Activated CD4-positive, alpha-beta T cell treated with anti-CD3 and anti-CD28 coated beads, Interleukin-2, amount 10 ng/mL, durations not matched to agents 24 days and 14 days (primary cell): ENCODE results near the gene TM2D1. TPM values are rescaled to one million over a fixed set of nuclear protein-coding genes. Genes with fewer than 3 reads are reported as not detected.

ENCODE experiments used
- DNase-seq: peaks from one replicate; pipeline ENCODE4 v3.0.0; 2022
- H3K27ac Mint-ChIP-seq: one replicate; pipeline ENCODE4 v1.8.0; 2022; ENCODE audit warnings: mild to moderate bottlenecking, mixed read lengths
- H3K27me3 Mint-ChIP-seq: one replicate; pipeline ENCODE4 v1.8.0; 2022; ENCODE audit warnings: mixed read lengths
- H3K36me3 Mint-ChIP-seq: one replicate; pipeline ENCODE4 v1.8.0; 2022; ENCODE audit warnings: low read depth, mild to moderate bottlenecking, mixed read lengths
- H3K4me1 Mint-ChIP-seq: one replicate; pipeline ENCODE4 v1.8.0; 2021; ENCODE audit warnings: mixed read lengths
- H3K4me3 Mint-ChIP-seq: one replicate; pipeline ENCODE4 v1.8.0; 2022; ENCODE audit warnings: mild to moderate bottlenecking, moderate library complexity, mixed read lengths
- H3K9me3 Mint-ChIP-seq: one replicate; pipeline ENCODE4 v1.8.0; 2021; ENCODE audit warnings: mixed read lengths
- intact Hi-C: fragments of 100-400 bp; cut with micrococcal nuclease; formaldehyde crosslinking; loops from one replicate; pipeline ENCODE4 v1.15.1; 2023
- total RNA-seq: library from RNA; stranded (reverse); gene quantifications from 2 replicates; pipeline ENCODE4 v1.2.3, GENCODE V29; 2022

Gene TM2D1
- total RNA-seq: 29.8 and 32.9 TPM in 2 replicates

GRCh38 chr1:61724813-61725694 is at the start of gene TM2D1:
Gene TM2D1, minus strand, starts transcription at chr1:61725141. Its CDS starts 21 bp downstream, at chr1:61725120.
- DNase-seq: peak; percentile 97
- Mint-ChIP-seq H3K27me3 (no peaks in the 10 kb centered on the region), H3K27ac (peak within 1 kb of the TSS; percentile 98), H3K4me1 (peaks cover 11% of the 10 kb centered on the region), H3K4me3 (peak within 1 kb of the TSS; percentile 95), H3K36me3 (peaks cover 13% of the 10 kb centered on the region), H3K9me3 (no peaks in the 10 kb centered on the region)
- intact Hi-C loops: loop anchor here (1.0 to 10.0 kb wide), 6 partner anchors 17 to 712 kb away; partner anchors contain the start of genes PATJ and USP1

GRCh38 chr1:61770131-61770530 is 45.2 kb upstream of the TM2D1 start:
- no peaks in the 10 kb centered on the region for H3K27me3 Mint-ChIP-seq
- H3K36me3 Mint-ChIP-seq: peaks cover 4% of the 10 kb centered on the region
- intact Hi-C loops: no loop called here
- peaks cover 2% of the 10 kb centered on the region for H3K4me1 Mint-ChIP-seq
- no peak overlapping the region for H3K4me3 Mint-ChIP-seq
- no peaks in the 10 kb centered on the region for H3K9me3 Mint-ChIP-seq
- no peak overlapping the region for H3K27ac Mint-ChIP-seq
- DNase-seq: no peak

DNA sequence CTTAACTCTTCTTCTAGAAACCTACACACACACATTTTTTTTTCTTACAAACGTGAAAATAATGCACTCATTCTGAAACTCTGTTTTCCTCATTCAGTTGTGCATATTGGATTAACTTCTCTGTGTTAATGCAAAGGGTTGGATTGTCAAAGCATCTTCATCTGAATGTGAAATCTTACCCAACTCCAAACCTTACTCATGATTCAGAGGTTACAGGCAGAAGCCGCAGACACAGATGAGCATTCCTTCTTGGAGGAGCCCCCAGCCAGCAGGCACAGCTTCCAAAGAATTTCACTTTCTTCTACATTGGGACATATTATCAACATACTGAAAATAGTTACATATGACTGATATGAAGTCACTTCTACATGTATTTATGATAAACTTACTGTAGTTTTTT is 33.0 kb upstream of the TM2D1 start:
- DNase-seq: no peak
- intact Hi-C loops: no loop called here
- Mint-ChIP-seq H3K36me3 (no peaks in the 10 kb centered on the region), H3K4me1 (peaks cover 4% of the 10 kb centered on the region), H3K9me3 (no peaks in the 10 kb centered on the region), H3K4me3 (no peak overlapping the region), H3K27ac (no peak overlapping the region), H3K27me3 (no peaks in the 10 kb centered on the region)

DNA sequence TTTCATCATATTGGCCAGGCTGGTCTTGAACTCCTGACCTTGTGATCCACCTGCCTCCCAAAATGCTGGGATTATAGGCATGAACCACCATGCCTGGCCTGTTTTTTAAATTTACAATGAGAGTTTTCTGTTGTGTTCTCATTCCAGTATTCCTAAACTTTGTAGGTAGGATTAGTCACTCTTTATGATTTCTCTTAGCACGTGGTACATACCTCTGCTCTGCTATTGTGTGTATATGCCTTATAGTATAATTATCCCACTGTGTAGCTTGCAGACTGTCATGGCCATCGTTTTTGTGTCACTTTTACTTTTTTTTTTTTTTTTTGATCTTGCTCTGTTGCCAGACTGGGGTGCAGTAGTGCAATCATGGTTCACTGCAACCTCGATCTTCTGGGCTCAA is 31.8 kb upstream of the TM2D1 start:
- H3K9me3 Mint-ChIP-seq: no peaks in the 10 kb centered on the region
- no peaks in the 10 kb centered on the region for H3K36me3 Mint-ChIP-seq
- H3K4me3 Mint-ChIP-seq: no peak overlapping the region
- H3K4me1 Mint-ChIP-seq: peaks cover 4% of the 10 kb centered on the region
- H3K27ac Mint-ChIP-seq: no peak overlapping the region
- intact Hi-C loops: no loop called here
- H3K27me3 Mint-ChIP-seq: no peaks in the 10 kb centered on the region
- DNase-seq: no peak

DNA sequence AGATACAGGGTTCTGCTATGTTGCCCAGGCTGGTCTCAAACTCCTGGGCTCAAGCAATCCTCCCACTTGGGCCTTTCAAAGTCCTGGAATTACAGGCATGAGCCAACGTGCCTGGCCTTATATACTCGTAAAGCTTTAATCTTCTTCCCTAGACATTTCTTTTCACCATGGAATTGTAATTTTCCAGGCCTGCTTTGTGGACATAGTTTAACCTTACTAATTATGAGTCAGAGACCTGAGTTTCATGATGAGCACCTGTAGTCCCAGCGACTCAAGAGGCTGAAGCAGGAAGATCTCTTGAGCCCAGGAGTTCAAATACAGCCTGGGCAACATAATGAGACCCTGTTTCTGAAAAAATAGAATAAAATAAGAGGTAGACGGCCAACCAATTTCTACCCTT is 29.6 kb upstream of the TM2D1 start:
- no peak overlapping the region for H3K27ac Mint-ChIP-seq
- intact Hi-C loops: no loop called here
- H3K4me3 Mint-ChIP-seq: no peak overlapping the region
- H3K27me3 Mint-ChIP-seq: no peaks in the 10 kb centered on the region
- DNase-seq: no peak
- H3K4me1 Mint-ChIP-seq: peaks cover 4% of the 10 kb centered on the region
- no peaks in the 10 kb centered on the region for H3K36me3 Mint-ChIP-seq
- no peaks in the 10 kb centered on the region for H3K9me3 Mint-ChIP-seq

DNA sequence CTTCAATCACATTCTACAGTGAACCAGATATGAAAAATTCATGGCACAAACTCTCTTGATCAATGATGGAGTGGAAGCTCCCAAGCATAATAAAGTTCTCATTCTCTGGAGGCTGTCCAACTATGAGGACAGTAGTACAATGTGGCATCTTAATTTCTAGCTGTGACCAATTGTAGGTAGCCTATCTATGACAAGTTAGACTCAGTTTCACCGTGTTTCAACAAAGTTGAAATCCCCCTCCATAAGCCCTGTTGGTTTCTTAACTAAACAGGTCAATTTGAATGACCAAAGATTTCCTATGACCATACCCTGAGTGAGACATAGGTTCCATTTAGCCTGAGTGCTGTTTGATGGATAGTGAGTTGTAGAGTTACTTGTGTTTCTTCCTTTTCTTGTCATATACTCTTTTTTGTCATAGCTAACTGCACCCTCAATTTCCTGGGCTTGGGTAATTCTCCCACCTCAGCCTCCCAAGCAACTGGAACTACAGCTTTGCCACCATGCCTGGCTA is 29.1 kb upstream of the TM2D1 start:
- Mint-ChIP-seq H3K4me1 (peaks cover 4% of the 10 kb centered on the region), H3K27ac (no peak overlapping the region), H3K4me3 (no peak overlapping the region), H3K27me3 (no peaks in the 10 kb centered on the region), H3K36me3 (no peaks in the 10 kb centered on the region), H3K9me3 (no peaks in the 10 kb centered on the region)
- intact Hi-C loops: no loop called here
- no peak for DNase-seq

DNA sequence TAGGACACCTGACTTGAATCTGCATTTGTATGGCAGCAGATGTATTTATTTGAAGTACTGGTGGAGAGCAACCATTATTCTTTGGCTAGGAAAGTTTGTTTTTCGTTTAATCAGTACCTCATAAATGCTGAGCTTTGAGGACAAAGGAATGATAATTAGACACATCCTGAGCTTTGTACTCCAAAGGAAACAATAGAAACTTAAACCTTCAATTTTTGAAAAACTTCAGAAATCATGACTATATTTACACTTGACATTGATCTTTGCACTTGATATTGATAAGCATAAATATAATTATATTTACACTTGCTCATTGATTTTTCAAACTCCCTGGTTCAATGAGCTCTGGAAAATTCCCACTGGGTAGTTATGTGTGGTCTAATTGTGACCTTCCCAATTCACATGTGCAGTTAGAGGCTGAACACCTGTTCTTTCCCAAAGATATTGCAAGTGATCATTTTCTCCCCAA is 28.0 kb upstream of the TM2D1 start:
- no peak for DNase-seq
- Mint-ChIP-seq H3K4me1 (peaks cover 4% of the 10 kb centered on the region), H3K36me3 (no peaks in the 10 kb centered on the region), H3K27me3 (no peaks in the 10 kb centered on the region), H3K4me3 (no peak overlapping the region), H3K27ac (no peak overlapping the region), H3K9me3 (no peaks in the 10 kb centered on the region)
- intact Hi-C loops: no loop called here

DNA sequence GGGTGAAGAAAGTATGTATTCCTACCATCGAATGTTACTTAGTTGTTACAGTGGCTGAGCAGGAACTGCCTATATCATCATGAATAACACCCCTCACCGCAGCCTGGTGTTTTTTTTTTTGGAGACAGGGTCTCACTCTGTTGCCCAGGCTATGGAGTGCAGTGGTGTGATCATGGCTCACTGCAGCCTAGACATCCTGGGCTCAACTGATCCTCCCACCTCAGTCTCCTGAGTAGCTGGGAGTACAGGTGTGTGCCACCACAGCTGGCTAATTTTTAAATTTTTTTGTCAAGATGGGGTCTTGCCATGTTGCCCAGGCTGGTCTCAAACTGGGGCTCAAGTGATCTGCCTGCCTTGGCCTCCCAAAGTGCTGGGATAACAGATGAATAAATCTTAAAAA is 24.6 kb upstream of the TM2D1 start:
- Mint-ChIP-seq H3K9me3 (no peaks in the 10 kb centered on the region), H3K4me3 (no peak overlapping the region)

GRCh38 chr1:61748566-61748965 is 23.6 kb upstream of the TM2D1 start:
- Mint-ChIP-seq H3K9me3 (no peaks in the 10 kb centered on the region), H3K36me3 (no peaks in the 10 kb centered on the region), H3K4me1 (peaks cover 5% of the 10 kb centered on the region), H3K27me3 (no peaks in the 10 kb centered on the region), H3K4me3 (no peak overlapping the region), H3K27ac (no peak overlapping the region)
- DNase-seq: no peak
- intact Hi-C loops: no loop called here

More for the DNA sequence above, 24.6 kb upstream of the TM2D1 start:
- no peak overlapping the region for H3K27ac Mint-ChIP-seq
- no peaks in the 10 kb centered on the region for H3K36me3 Mint-ChIP-seq
- no peaks in the 10 kb centered on the region for H3K27me3 Mint-ChIP-seq
- intact Hi-C loops: no loop called here
- no peak for DNase-seq
- peaks cover 3% of the 10 kb centered on the region for H3K4me1 Mint-ChIP-seq

DNA sequence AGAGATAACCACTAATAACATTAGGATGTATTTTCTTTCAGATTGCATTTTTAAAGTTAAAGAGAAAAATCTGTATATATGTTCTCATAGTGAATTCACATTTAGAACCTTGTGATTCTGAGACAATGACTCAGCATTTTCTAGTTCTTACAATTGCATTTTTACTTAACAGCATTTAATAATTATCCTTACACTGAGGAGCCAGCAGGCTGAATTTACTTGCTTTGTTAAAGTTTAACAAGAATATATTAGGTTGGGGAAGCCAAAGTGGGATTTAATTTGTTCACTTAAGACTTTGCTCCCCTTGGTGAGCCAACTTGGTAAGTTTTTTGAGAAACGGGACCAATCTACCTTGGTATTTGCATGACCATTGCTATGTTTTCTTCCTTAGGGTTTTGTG is 21.9 kb upstream of the TM2D1 start:
- Mint-ChIP-seq H3K36me3 (no peaks in the 10 kb centered on the region), H3K27ac (no peak overlapping the region), H3K9me3 (no peaks in the 10 kb centered on the region), H3K4me1 (peaks cover 8% of the 10 kb centered on the region), H3K4me3 (no peak overlapping the region), H3K27me3 (no peaks in the 10 kb centered on the region)
- intact Hi-C loops: no loop called here
- DNase-seq: no peak

- no peak for DNase-seq
- H3K27me3 Mint-ChIP-seq: no peaks in the 10 kb centered on the region
- H3K4me1 Mint-ChIP-seq: peaks cover 18% of the 10 kb centered on the region
- no peaks in the 10 kb centered on the region for H3K36me3 Mint-ChIP-seq
- intact Hi-C loops: loop anchor here (2.0 to 5.0 kb wide), 2 partner anchors 39 to 693 kb away; partner anchors contain the start of gene USP1
- no peak overlapping the region for H3K27ac Mint-ChIP-seq
- H3K9me3 Mint-ChIP-seq: no peaks in the 10 kb centered on the region
- H3K4me3 Mint-ChIP-seq: peak overlapping the region; percentile 56
These were observed 19.0 kb upstream of the TM2D1 start for GRCh38 chr1:61743716-61744580.

DNA sequence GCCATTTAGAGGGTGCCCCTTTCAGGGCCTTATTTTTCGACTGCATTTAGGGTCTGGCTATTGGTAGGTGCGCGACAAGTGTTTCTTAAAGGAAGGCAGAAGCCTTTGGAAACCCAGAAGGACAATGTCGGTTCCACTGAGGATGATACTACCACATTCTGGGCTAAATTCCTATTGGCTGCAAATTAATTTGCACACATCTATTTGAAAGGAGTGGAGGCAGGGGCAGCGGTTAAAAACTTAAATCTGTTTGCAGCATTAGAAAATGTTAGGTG is 18.4 kb upstream of the TM2D1 start:
- intact Hi-C loops: loop anchor here (2.0 to 5.0 kb wide), 2 partner anchors 39 to 694 kb away; partner anchors contain the start of gene USP1
- no peak for DNase-seq
- H3K27ac Mint-ChIP-seq: peak overlapping the region; percentile 45

DNA sequence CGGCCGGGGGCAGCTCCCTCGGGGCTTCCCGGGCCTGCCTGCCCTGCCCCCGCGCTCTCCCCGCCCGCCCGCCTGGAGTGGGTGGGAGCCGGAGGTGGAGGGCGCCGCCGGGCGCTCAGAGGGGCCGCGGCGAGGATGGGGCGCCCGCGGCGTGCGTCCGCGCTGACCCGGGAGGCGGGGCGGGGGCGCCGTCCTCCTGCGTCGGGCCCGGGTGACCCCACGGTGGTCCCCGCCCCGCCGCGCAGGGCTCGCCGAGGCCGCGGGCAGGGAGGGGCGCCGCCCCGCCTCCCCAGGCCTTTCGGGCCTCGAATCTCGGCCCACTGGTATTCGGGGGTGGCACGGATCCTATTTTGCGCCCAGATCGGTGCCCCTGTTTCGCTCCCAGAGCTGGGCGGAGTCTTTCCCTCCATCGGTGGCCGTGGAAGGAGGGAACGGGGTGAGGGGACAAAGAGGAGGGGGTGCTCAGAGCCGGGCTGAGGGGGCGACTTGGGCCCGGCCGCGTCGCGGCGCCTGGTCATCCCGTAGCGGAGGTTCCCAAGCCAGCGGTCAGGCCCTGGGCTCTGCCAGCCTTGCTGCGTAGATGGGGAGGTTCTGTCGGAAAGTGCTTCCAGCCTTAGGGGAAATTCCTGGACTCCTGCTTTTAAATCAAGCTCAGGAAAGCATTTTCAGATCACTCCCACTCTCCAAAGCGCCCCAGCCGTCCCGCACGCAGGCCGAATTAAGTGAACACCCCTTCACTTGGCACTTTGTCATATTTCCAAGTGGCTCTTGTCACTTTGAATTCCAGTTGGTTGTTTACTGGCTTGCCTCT is 17.9 kb upstream of the TM2D1 start:
- intact Hi-C loops: loop anchor here (1.0 to 5.0 kb wide), 3 partner anchors 18 to 694 kb away; partner anchors contain the start of genes TM2D1 and USP1
- peak overlapping the region; percentile 45 for H3K27ac Mint-ChIP-seq
- H3K36me3 Mint-ChIP-seq: no peaks in the 10 kb centered on the region
- H3K4me1 Mint-ChIP-seq: peaks cover 18% of the 10 kb centered on the region
- no peak for DNase-seq
- H3K4me3 Mint-ChIP-seq: peak overlapping the region; percentile 56
- no peaks in the 10 kb centered on the region for H3K9me3 Mint-ChIP-seq
- H3K27me3 Mint-ChIP-seq: no peaks in the 10 kb centered on the region

More for the DNA sequence above, 18.4 kb upstream of the TM2D1 start:
- Mint-ChIP-seq H3K9me3 (no peaks in the 10 kb centered on the region), H3K4me3 (peak overlapping the region; percentile 56), H3K36me3 (no peaks in the 10 kb centered on the region), H3K27me3 (no peaks in the 10 kb centered on the region), H3K4me1 (peaks cover 18% of the 10 kb centered on the region)
